OCI-LY1 (cell line): ENCODE results near the gene TUBA4A.

ENCODE experiments used
- H2AFZ ChIP-seq: fragments of 200-600 bp; sonication (generic), shearing (Covaris generic); 2 replicates; pipeline ENCODE4 v1.6.0; 2014; ENCODE audit warnings: antibody characterized with exemption, mild to moderate bottlenecking, low read length
- H3F3A ChIP-seq: fragments of 200-600 bp; sonication (generic), shearing (Covaris generic); 2 replicates; pipeline ENCODE4 v1.6.0; 2014; ENCODE audit warnings: mild to moderate bottlenecking, antibody characterized with exemption, low read length, moderate library complexity; ENCODE audit not compliant: insufficient read depth
- H3K27ac ChIP-seq: fragments of 200-600 bp; sonication (generic); 2 replicates; pipeline ENCODE4 v1.5.1; 2014; ENCODE audit warnings: low read length, mixed run types, mild to moderate bottlenecking, low read depth; ENCODE audit not compliant: poor library complexity, severe bottlenecking
- H3K27me3 ChIP-seq: fragments of 200-600 bp; sonication (generic); 2 replicates; pipeline ENCODE4 v1.6.0; 2014; ENCODE audit warnings: antibody characterized with exemption, mild to moderate bottlenecking, low read length, moderate library complexity; ENCODE audit not compliant: insufficient read depth
- H3K36me3 ChIP-seq: fragments of 200-600 bp; sonication (generic); 2 replicates; pipeline ENCODE4 v1.6.1; 2014; ENCODE audit warnings: mild to moderate bottlenecking, antibody characterized with exemption, low read length, moderate library complexity, mixed read lengths; ENCODE audit not compliant: insufficient read depth
- H3K4me1 ChIP-seq: fragments of 200-600 bp; sonication (generic); 2 replicates; pipeline ENCODE4 v1.5.1; 2014; ENCODE audit warnings: mild to moderate bottlenecking, low read length, moderate library complexity; ENCODE audit not compliant: insufficient read depth, severe bottlenecking
- H3K4me2 ChIP-seq: fragments of 200-600 bp; sonication (generic), shearing (Covaris generic); 2 replicates; pipeline ENCODE4 v1.6.1; 2014; ENCODE audit warnings: low read length
- H3K4me3 ChIP-seq: fragments of 200-600 bp; sonication (generic); 2 replicates; pipeline ENCODE4 v1.5.1; 2014; ENCODE audit warnings: low read length, low read depth, mild to moderate bottlenecking, mixed read lengths; ENCODE audit not compliant: poor library complexity, severe bottlenecking
- H3K79me2 ChIP-seq: fragments of 200-600 bp; shearing (Covaris generic); 2 replicates; pipeline ENCODE4 v1.6.1; 2016; ENCODE audit warnings: mixed run types, low read length, mixed read lengths; ENCODE audit not compliant: insufficient read depth
- H3K9ac ChIP-seq: fragments of 200-600 bp; sonication (generic), shearing (Covaris generic); 2 replicates; pipeline ENCODE4 v1.6.1; 2014; ENCODE audit warnings: mild to moderate bottlenecking, low read length, mixed read lengths
- H3K9me2 ChIP-seq: fragments of 200-600 bp; sonication (generic), shearing (Covaris generic); 2 replicates; pipeline ENCODE4 v1.6.1; 2014; ENCODE audit warnings: low read depth, mild to moderate bottlenecking, low read length, mixed read lengths
- H3K9me3 ChIP-seq: fragments of 200-600 bp; shearing (Covaris generic); 2 replicates; pipeline ENCODE4 v1.6.1; 2014; ENCODE audit warnings: low read length, mixed read lengths
- H4K20me1 ChIP-seq: fragments of 200-600 bp; sonication (generic), shearing (Covaris generic); 2 replicates; pipeline ENCODE4 v1.6.0; 2016; ENCODE audit warnings: mild to moderate bottlenecking, low read length; ENCODE audit not compliant: insufficient read depth
- CTCF ChIP-seq: fragments of 200-600 bp; sonication (generic), shearing (Covaris generic); IDR thresholded peaks from 2 replicates; pipeline ENCODE4 v1.5.1; 2017; ENCODE audit warnings: mild to moderate bottlenecking, antibody characterized with exemption, low read length, moderate library complexity, mixed read lengths
- EZH2 ChIP-seq: fragments of 200-600 bp; sonication (generic), shearing (Covaris generic); IDR thresholded peaks from 2 replicates; pipeline ENCODE4 v1.8.0; 2017; ENCODE audit warnings: borderline replicate concordance, mixed run types, mild to moderate bottlenecking, antibody characterized with exemption, low read length, moderate library complexity, mixed read lengths

TUBA4A gene

GRCh38 chr2:219273937-219274336 is 20.2 kb upstream of the TUBA4A start:
- H3K4me3 ChIP-seq, result peak overlapping the region; percentile 79
- peak overlapping the region; percentile 5 for H3K27ac ChIP-seq
- H3K79me2 ChIP-seq, result peaks cover 18% of the 10 kb centered on the region
- no peaks in the 10 kb centered on the region for H3K9me3 ChIP-seq
- H3K27me3 ChIP-seq, result no peaks in the 10 kb centered on the region
- peak overlapping the region; percentile 95; the same call in 1 of the 2 replicates for H3K4me2 ChIP-seq
- peak overlapping the region; percentile 1; the same call in 1 of the 2 replicates for H3K9ac ChIP-seq
- H3K36me3 ChIP-seq, result no peaks in the 10 kb centered on the region
- H2AFZ ChIP-seq, result no peak overlapping the region
- no peaks in the 10 kb centered on the region for H4K20me1 ChIP-seq
- peaks cover 44% of the 10 kb centered on the region for H3K4me1 ChIP-seq
- no peaks in the 10 kb centered on the region for H3F3A ChIP-seq
- TF ChIP-seq EZH2 (no peak), CTCF (no peak)
- H3K9me2 ChIP-seq, result no peaks in the 10 kb centered on the region

DNA sequence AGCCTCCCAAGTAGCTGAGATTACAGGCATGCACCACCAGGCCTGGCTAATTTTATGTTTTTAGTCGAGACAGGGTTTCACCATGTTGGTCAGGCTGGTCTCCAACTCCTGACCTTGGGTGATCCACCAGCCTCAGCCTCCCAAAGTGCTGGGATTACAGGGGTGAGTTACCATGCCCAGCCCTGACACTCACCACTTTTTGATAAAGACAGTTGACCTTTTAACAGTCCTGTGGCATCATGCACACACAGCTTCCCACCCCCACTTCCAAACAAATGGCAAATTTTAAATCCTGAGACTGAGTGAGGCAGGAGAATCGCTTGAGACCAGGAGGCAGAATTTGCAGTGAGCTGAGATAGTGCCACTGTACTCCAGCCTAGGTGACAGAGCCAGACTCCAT is 19.3 kb upstream of the TUBA4A start:
- no peaks in the 10 kb centered on the region for H3F3A ChIP-seq
- H3K9me2 ChIP-seq, result no peaks in the 10 kb centered on the region
- H3K27ac ChIP-seq, result no peak overlapping the region
- no peaks in the 10 kb centered on the region for H3K36me3 ChIP-seq
- no peaks in the 10 kb centered on the region for H4K20me1 ChIP-seq
- no peaks in the 10 kb centered on the region for H3K9me3 ChIP-seq
- no peak for TF ChIP-seq EZH2
- TF ChIP-seq CTCF, result no peak
- no peaks in the 10 kb centered on the region for H3K27me3 ChIP-seq
- H3K9ac ChIP-seq, result no peak overlapping the region
- no peak overlapping the region for H2AFZ ChIP-seq
- H3K4me2 ChIP-seq, result no peak overlapping the region
- peaks cover 18% of the 10 kb centered on the region for H3K79me2 ChIP-seq
- peaks cover 35% of the 10 kb centered on the region for H3K4me1 ChIP-seq
- H3K4me3 ChIP-seq, result no peak overlapping the region

DNA sequence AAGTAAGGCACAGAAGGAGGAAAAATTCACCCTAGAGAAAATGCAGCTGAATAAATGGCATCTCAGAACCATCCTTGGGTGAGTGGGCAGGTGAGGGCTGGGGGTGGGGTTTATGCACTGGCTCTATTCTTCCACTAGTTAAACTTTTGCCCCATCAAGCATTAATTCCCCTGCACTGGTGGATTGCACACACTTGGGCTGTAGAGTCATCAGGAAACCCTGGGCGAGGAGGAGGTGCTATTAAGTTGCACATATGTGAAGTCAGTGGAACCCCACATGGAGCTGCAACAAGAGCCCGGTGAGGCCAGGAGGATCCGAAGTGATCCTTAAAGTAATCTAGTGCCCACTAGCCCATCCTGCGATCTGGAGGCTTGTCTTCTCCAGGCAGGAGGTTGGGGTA is 18.6 kb upstream of the TUBA4A start:
- Histone ChIP-seq H4K20me1 (no peaks in the 10 kb centered on the region), H3K4me1 (peaks cover 32% of the 10 kb centered on the region), H3K4me3 (no peak overlapping the region), H3K79me2 (peaks cover 15% of the 10 kb centered on the region), H3K9me2 (no peaks in the 10 kb centered on the region), H3K27me3 (no peaks in the 10 kb centered on the region), H3K9ac (no peak overlapping the region), H3K4me2 (no peak overlapping the region), H3F3A (no peaks in the 10 kb centered on the region), H3K27ac (no peak overlapping the region), H3K9me3 (no peaks in the 10 kb centered on the region), H3K36me3 (no peaks in the 10 kb centered on the region), H2AFZ (no peak overlapping the region)
- TF ChIP-seq CTCF (no peak), EZH2 (no peak)
